HUES6 (cell line): Measurements from ENCODE around the gene ZFAND2A.
"Not testable (repeated sequence)": the region's sequence is repeated elsewhere in the genome, so short reads cannot be mapped to it uniquely, and the experiment has no call there.

ENCODE experiments used
- H3K27ac ChIP-seq: 2 replicates; pipeline ENCODE4 v1.7.0; 2013; ENCODE audit warnings: low read depth, mild to moderate bottlenecking, low read length, inconsistent platforms
- H3K27me3 ChIP-seq: 2 replicates; pipeline ENCODE4 v1.6.1; 2013; ENCODE audit warnings: low read length; ENCODE audit not compliant: control insufficient read depth, insufficient read depth
- H3K36me3 ChIP-seq: 2 replicates; pipeline ENCODE4 v1.6.1; 2013; ENCODE audit warnings: low read length; ENCODE audit not compliant: control insufficient read depth, insufficient read depth
- H3K4me1 ChIP-seq: 2 replicates; pipeline ENCODE4 v1.6.1; 2013; ENCODE audit warnings: low read length; ENCODE audit not compliant: control insufficient read depth, insufficient read depth
- H3K4me3 ChIP-seq: 2 replicates; pipeline ENCODE4 v1.5.1; 2013; ENCODE audit warnings: low read depth, low read length
- H3K9ac ChIP-seq: one replicate; pipeline ENCODE4 v1.6.1; 2013; ENCODE audit warnings: mild to moderate bottlenecking, low read length
- H3K9me3 ChIP-seq: 2 replicates; pipeline ENCODE4 v1.6.1; 2013; ENCODE audit warnings: low read depth, low read length; ENCODE audit not compliant: control insufficient read depth, insufficient read depth

The ZFAND2A gene

DNA sequence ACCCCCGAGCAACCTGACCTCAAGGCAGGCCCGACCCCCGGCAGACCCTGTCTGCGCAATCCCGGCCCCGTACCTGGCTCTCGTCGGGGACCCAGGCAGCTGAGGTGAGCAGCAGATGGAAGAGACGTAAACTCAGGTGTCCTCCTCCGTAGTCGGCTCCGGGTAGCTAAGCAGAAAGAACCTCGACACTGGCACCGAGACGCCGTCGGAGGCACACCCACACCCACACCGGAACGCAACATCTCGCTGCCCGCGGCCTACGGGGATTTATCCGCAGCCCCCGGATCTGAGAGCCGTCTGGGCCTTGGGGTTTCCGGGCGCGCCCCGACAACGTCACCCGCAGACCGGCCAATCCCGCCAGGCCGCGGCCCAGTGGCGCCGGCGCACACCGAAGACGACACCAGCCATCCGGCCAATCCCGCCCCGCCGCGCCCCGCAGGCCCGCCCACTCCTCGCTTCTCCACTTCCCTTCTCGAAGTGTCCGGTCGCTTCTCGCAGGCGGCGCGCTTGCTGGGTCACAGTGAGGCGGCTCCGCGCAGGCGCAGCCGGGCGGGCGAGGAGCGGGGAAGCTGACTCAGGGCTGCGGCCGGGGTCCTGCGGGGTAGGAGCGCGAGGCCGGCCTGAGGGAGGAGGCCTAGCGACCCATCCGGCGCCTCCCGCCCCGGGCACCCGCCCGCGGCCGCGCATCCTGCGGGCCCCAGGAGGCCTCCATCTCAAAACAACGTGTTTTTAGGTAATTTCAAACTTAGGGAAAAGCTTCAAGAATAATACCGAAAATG is at the start of gene ZFAND2A:
ZFAND2A (minus strand) TSS at position 306 of the 779 bp plus-strand sequence. CDS start 1,984 bp downstream, outside the sequence.
- Histone ChIP-seq H3K36me3 (peaks cover 38% of the 10 kb centered on the region), H3K9me3 (no peaks in the 10 kb centered on the region), H3K27me3 (no peaks in the 10 kb centered on the region), H3K9ac (peak within 1 kb of the TSS; percentile 87), H3K27ac (peak within 1 kb of the TSS; percentile 93), H3K4me1 (no peaks in the 10 kb centered on the region; the same call in 1 of the 2 replicates), H3K4me3 (peak within 1 kb of the TSS; percentile 96)

DNA sequence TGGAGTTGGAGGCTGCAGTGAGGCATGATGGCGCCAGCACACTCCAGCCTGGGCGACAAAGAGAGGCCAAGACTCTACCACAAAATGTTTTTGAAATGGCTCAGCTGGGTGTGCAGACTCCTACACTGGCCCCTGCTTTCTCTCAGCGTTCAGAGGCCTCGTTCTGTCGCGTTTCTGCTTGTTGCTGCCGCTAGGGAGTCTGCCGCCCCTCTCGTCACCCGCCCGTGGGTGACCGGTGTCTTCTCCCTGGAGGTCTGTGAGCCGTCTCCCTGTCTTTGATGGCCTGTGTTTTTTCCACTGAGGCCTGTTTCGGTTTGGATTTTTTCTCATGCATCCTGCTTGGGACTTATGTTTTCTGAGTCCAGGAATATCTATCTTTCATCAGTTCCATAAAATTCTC is 49.1 kb upstream of the ZFAND2A start:
- no peak overlapping the region for H3K9ac ChIP-seq
- H3K9me3 ChIP-seq, result no peaks in the 10 kb centered on the region
- peaks cover 20% of the 10 kb centered on the region; the same call in 1 of the 2 replicates for H3K27me3 ChIP-seq
- H3K27ac ChIP-seq, result no peak overlapping the region
- no peaks in the 10 kb centered on the region for H3K36me3 ChIP-seq
- no peak overlapping the region for H3K4me3 ChIP-seq
- H3K4me1 ChIP-seq, result no peaks in the 10 kb centered on the region

- H3K36me3 ChIP-seq, H3K27me3 ChIP-seq, H3K4me1 ChIP-seq, H3K27ac ChIP-seq, H3K9me3 ChIP-seq, H3K4me3 ChIP-seq, H3K9ac ChIP-seq: not testable (repeated sequence)
Measured at GRCh38 chr7:1205742-1206141, 45.7 kb upstream of the ZFAND2A start.

GRCh38 chr7:1204460-1205140 is 44.6 kb upstream of the ZFAND2A start:
- no peak overlapping the region for H3K27ac ChIP-seq
- no peak overlapping the region for H3K4me3 ChIP-seq
- H3K9ac ChIP-seq, result no peak overlapping the region
- H3K4me1 ChIP-seq, result no peaks in the 10 kb centered on the region
- peaks cover 3% of the 10 kb centered on the region; the same call in 1 of the 2 replicates for H3K27me3 ChIP-seq
- H3K36me3 ChIP-seq, result no peaks in the 10 kb centered on the region
- no peaks in the 10 kb centered on the region for H3K9me3 ChIP-seq

DNA sequence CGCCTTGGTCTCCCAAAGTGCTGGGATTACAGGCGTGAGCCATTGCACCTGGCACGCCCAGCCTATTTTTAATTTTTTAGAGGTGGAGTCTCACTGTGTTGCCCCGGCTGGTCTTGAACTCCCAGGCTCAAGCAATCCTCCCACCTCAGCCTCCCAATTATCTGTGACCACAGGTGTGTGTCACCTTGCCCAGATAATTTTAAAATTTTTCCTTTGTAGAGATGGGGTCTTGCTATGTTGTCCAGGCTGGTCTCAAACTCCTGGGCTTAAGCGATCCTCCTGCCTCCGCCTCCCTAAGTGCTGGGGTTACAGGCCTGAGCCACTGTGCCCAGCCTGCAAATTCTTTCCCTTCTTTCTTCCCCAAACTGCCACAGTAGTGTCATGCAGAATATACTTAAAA is 42.9 kb upstream of the ZFAND2A start:
- H3K9ac ChIP-seq, H3K9me3 ChIP-seq, H3K27ac ChIP-seq, H3K27me3 ChIP-seq, H3K36me3 ChIP-seq, H3K4me3 ChIP-seq, H3K4me1 ChIP-seq: not testable (repeated sequence)

- H3K27ac ChIP-seq, result no peak overlapping the region
- no peaks in the 10 kb centered on the region for H3K27me3 ChIP-seq
- H3K9ac ChIP-seq, result no peak overlapping the region
- H3K4me3 ChIP-seq, result no peak overlapping the region
- no peaks in the 10 kb centered on the region for H3K36me3 ChIP-seq
- no peaks in the 10 kb centered on the region for H3K9me3 ChIP-seq
- no peaks in the 10 kb centered on the region for H3K4me1 ChIP-seq
Measured at GRCh38 chr7:1201916-1202315, 41.9 kb upstream of the ZFAND2A start.

DNA sequence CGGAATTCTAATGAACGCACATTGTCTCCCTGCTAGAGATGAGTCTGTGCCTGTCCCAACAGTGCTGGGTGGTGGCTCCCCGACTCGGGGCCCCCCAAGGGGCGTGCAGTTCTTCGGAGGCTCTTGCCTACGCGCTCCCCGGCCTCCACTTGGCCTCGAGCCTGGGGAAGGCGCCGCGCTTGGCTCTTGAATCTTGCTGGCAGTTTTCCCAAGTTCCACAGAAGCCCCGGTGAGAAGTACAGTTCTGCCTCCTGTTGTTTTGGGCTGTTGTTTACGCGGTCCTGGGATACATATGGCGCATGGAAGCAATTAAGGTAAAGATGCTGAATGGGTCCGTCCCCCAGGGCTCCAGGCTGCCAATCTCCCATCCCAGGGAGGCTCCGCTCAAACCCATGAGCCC is 40.0 kb upstream of the ZFAND2A start:
- no peak overlapping the region for H3K9ac ChIP-seq
- peaks cover 5% of the 10 kb centered on the region; the same call in 1 of the 2 replicates for H3K27me3 ChIP-seq
- H3K4me3 ChIP-seq, result no peak overlapping the region
- H3K9me3 ChIP-seq, result no peaks in the 10 kb centered on the region
- no peak overlapping the region for H3K27ac ChIP-seq
- no peaks in the 10 kb centered on the region for H3K4me1 ChIP-seq
- H3K36me3 ChIP-seq, result no peaks in the 10 kb centered on the region

DNA sequence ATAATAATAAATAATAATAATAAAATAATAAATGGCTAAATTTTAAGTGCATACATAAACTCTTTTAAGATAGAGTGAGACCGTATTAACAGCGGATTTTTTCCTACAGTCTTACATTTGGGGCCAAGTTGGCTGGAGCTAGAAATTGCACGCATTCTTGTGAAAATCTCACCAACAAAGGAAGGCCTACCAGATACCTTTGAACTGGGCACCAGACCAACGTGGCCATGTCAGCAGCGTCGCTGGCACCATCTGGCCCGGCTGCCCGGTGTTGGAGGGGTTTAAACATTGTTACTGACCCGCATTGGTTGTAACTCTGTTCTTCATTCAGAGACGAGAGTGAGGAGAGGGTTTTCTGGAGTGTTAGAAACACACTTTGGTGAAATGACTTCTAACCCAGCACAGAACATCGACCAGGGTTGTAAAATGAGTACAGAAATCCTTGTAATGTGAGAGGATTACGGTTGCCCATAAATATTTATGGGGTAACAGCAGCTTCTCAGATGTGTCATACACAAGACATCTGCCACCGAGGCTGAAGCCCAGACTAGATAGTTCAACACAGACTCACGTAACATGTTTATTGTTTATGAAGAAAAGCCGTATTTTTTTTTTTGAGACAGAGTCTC is 38.1 kb upstream of the ZFAND2A start:
- H3K4me3 ChIP-seq, result no peak overlapping the region
- no peak overlapping the region for H3K27ac ChIP-seq

GRCh38 chr7:1196950-1197349 is 37.0 kb upstream of the ZFAND2A start:
- no peak overlapping the region for H3K27ac ChIP-seq
- no peaks in the 10 kb centered on the region for H3K9me3 ChIP-seq
- H3K9ac ChIP-seq, result no peak overlapping the region
- no peaks in the 10 kb centered on the region for H3K4me1 ChIP-seq
- H3K4me3 ChIP-seq, result no peak overlapping the region
- peaks cover 19% of the 10 kb centered on the region; the same call in 1 of the 2 replicates for H3K27me3 ChIP-seq
- no peaks in the 10 kb centered on the region for H3K36me3 ChIP-seq

More for the DNA sequence above, 38.1 kb upstream of the ZFAND2A start:
- Histone ChIP-seq H3K9ac (no peak overlapping the region), H3K9me3 (no peaks in the 10 kb centered on the region), H3K27me3 (peaks cover 19% of the 10 kb centered on the region; the same call in 1 of the 2 replicates), H3K4me1 (no peaks in the 10 kb centered on the region), H3K36me3 (no peaks in the 10 kb centered on the region)

- not testable (repeated sequence) for H3K27ac ChIP-seq, H3K4me1 ChIP-seq, H3K9me3 ChIP-seq, H3K9ac ChIP-seq, H3K4me3 ChIP-seq, H3K36me3 ChIP-seq
- peaks cover 19% of the 10 kb centered on the region; the same call in 1 of the 2 replicates for H3K27me3 ChIP-seq
Measured at GRCh38 chr7:1196441-1196840, 36.4 kb upstream of the ZFAND2A start.
